Aorta (tissue), 5 donors: ENCODE data around the gene XKR3. TPM values are rescaled to one million over a fixed set of nuclear protein-coding genes. Genes with fewer than 3 reads are reported as not detected.
"Not testable (repeated sequence)": the region's sequence is repeated elsewhere in the genome, so short reads cannot be mapped to it uniquely, and the experiment has no call there.

ENCODE experiments used
- ATAC-seq: fragments of 200-7000 bp; cut with Tn5 transposase; one replicate; pipeline ENCODE4 v1.9.1; 2022; ENCODE audit warnings: moderate library complexity; ENCODE audit not compliant: low FRiP score
- DNase-seq, 2 donors: peaks; one replicate each; pipeline ENCODE4 v3.0.0-alpha.2; 2020
- H3K27ac ChIP-seq, 2 donors: one replicate each; pipeline ENCODE4 v1.5.1; 2013; ENCODE audit warnings: low read length in 2 of 2, mild to moderate bottlenecking in 2 of 2, moderate library complexity in 2 of 2, control low read depth in 1 of 2, inconsistent platforms in 1 of 2, low read depth in 1 of 2
- H3K27me3 ChIP-seq, 2 donors: one replicate each; pipeline ENCODE4 v1.6.1; 2013; ENCODE audit warnings: control low read depth in 1 of 2, low read length in 1 of 2, mild to moderate bottlenecking in 1 of 2, moderate library complexity in 1 of 2; ENCODE audit not compliant: insufficient read depth in 2 of 2, control insufficient read depth in 1 of 2
- H3K36me3 ChIP-seq, 2 donors: one replicate each; pipeline ENCODE4 v1.6.1; 2013; ENCODE audit warnings: control low read depth in 1 of 2, low read length in 1 of 2, mild to moderate bottlenecking in 1 of 2; ENCODE audit not compliant: insufficient read depth in 2 of 2, control insufficient read depth in 1 of 2
- H3K4me1 ChIP-seq, 2 donors: one replicate each; pipeline ENCODE4 v1.6.1; 2013; ENCODE audit warnings: low read length in 2 of 2, control low read depth in 1 of 2, mild to moderate bottlenecking in 1 of 2, moderate library complexity in 1 of 2; ENCODE audit not compliant: insufficient read depth in 2 of 2, control insufficient read depth in 1 of 2
- H3K4me3 ChIP-seq, 2 donors: one replicate each; pipeline ENCODE4 v1.5.1; 2013; ENCODE audit warnings: low read length in 2 of 2, control low read depth in 1 of 2, mild to moderate bottlenecking in 1 of 2
- H3K9me3 ChIP-seq: one replicate; pipeline ENCODE4 v1.6.1; 2013; ENCODE audit warnings: mild to moderate bottlenecking, low read length; ENCODE audit not compliant: control insufficient read depth
- WGBS, 2 donors: extraction: QIAGEN DNeasy Blood & Tissue Kit; methylation state at CpG; one replicate each; pipeline ENCODE4 v1.1.7; 2013; 5-methylcytosine and 5-hydroxymethylcytosine counted together
- intact Hi-C, 2 donors: fragments of 100-400 bp; cut with DNase I; formaldehyde crosslinking; loops; one replicate each; pipeline versions ENCODE4 v1.14.2 to v1.15.0; 2022
- polyA plus RNA-seq, 2 donors: library from polyadenylated mRNA; stranded (reverse); fragments of 200-250 nt; gene quantifications; one replicate each; pipeline ENCODE4 v1.2.3, GENCODE V29; 2013
- total RNA-seq, 2 donors: library from RNA; stranded (reverse); fragmentation: NEBNext Ultra II Directional; extraction: Animal tissue kit (Norgen Biotek cat#: 25700); gene quantifications; one replicate each; pipeline ENCODE4 v1.2.1, GENCODE V29; 2021
- donor health status: healthy with polysubstance abuse.
- donor health status: Bipolar disorder and iron deficiency.
- donor health status: DM: no; HTN: no; CAD: no.
- donor health status: DM: no; HTN: no; CAD: no.
- donor health status: DM: yes; HTN: yes; CAD: no.

The XKR3 gene
- total and polyA plus RNA-seq, 4 donors: not detected

- no peak overlapping the region for H3K4me3 ChIP-seq
- DNase-seq (no peak), ATAC-seq (no peak)
- H3K4me1 ChIP-seq: no peaks in the 10 kb centered on the region
- intact Hi-C loops: no loop called here
- no peaks in the 10 kb centered on the region for H3K27me3 ChIP-seq
- H3K27ac ChIP-seq: no peak overlapping the region
- H3K36me3 ChIP-seq: no peaks in the 10 kb centered on the region
- H3K9me3 ChIP-seq: no peaks in the 10 kb centered on the region
- 75 to 76% methylated on average over 3 of the region's 3 CpGs for WGBS, 2 donors
Observed at GRCh38 chr22:16801088-16801487, 24.1 kb downstream of the XKR3 start.

- ATAC-seq: no peak
- Histone ChIP-seq H3K4me3 (no peak overlapping the region), H3K4me1 (no peaks in the 10 kb centered on the region), H3K27ac (no peak overlapping the region), H3K9me3 (no peaks in the 10 kb centered on the region), H3K27me3 (no peaks in the 10 kb centered on the region), H3K36me3 (no peaks in the 10 kb centered on the region)
- intact Hi-C loops: no loop called here
- WGBS, 2 donors: 63 to 82% methylated on average over 1 of the region's 1 CpG
- no peak for DNase-seq
Observed at GRCh38 chr22:16800358-16800757, 24.9 kb downstream of the XKR3 start.

GRCh38 chr22:16795504-16795903 is 29.7 kb downstream of the XKR3 start:
- intact Hi-C loops, H3K4me3 ChIP-seq, H3K27ac ChIP-seq, H3K27me3 ChIP-seq, ATAC-seq, H3K9me3 ChIP-seq, H3K4me1 ChIP-seq, DNase-seq, H3K36me3 ChIP-seq: not testable (repeated sequence)
- WGBS, 2 donors: 92 to 96% methylated on average over 1 of the region's 1 CpG

- ATAC-seq: no peak
- no peak for DNase-seq
- intact Hi-C loops: no loop called here
- Histone ChIP-seq H3K4me1 (no peaks in the 10 kb centered on the region), H3K4me3 (no peak overlapping the region), H3K27ac (no peak overlapping the region), H3K27me3 (no peaks in the 10 kb centered on the region), H3K36me3 (no peaks in the 10 kb centered on the region), H3K9me3 (no peaks in the 10 kb centered on the region)
- 81 to 86% methylated on average over 1 of the region's 1 CpG for WGBS, 2 donors
Observed at GRCh38 chr22:16793831-16794230, 31.4 kb downstream of the XKR3 start.

GRCh38 chr22:16789860-16790493 is 35.2 kb downstream of the XKR3 start:
- Histone ChIP-seq H3K4me1 (no peaks in the 10 kb centered on the region), H3K9me3 (no peaks in the 10 kb centered on the region), H3K27me3 (no peaks in the 10 kb centered on the region), H3K4me3 (no peak overlapping the region), H3K36me3 (no peaks in the 10 kb centered on the region), H3K27ac (no peak overlapping the region)
- 46 to 53% methylated on average over 4 of the region's 4 CpGs for WGBS, 2 donors
- intact Hi-C loops: no loop called here
- no peak for DNase-seq
- no peak for ATAC-seq

GRCh38 chr22:16783930-16784354 is 41.3 kb downstream of the XKR3 start:
- 64 to 77% methylated on average over 8 of the region's 8 CpGs for whole genome bisulfite sequencing, 2 donors
- no peak for ATAC-seq
- no peak overlapping the region for H3K4me3 ChIP-seq

DNA sequence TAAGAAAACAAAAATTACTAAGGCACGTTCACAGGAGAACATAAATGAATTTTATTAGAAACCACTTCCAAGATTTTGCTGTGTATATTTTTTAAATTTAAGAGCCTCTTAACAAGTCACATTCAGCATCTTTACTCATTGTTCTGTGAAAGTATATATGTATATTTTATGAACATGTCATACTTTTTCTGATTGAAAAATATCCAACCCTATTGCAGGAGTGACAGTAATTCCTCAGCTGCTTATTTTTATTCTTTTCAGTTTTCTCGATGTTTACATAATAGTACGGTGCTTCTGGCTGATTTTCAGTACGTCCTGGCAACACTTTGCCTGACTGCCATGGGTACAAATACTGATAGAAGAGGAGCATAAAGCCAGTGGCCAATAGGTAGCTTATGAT is 41.8 kb downstream of the XKR3 start:
- no peaks in the 10 kb centered on the region for H3K36me3 ChIP-seq
- WGBS, 2 donors: 66 to 74% methylated on average over 4 of the region's 4 CpGs
- intact Hi-C loops: no loop called here
- peaks cover 0 to 3% of the 10 kb centered on the region in 2 donors for H3K27me3 ChIP-seq
- H3K27ac ChIP-seq: no peak overlapping the region
- ATAC-seq (no peak), DNase-seq (no peak)
- H3K4me1 ChIP-seq: no peaks in the 10 kb centered on the region
- no peak overlapping the region for H3K4me3 ChIP-seq
- H3K9me3 ChIP-seq: no peaks in the 10 kb centered on the region

More at GRCh38 chr22:16783930-16784354, 41.3 kb downstream of the XKR3 start:
- DNase-seq: no peak
- no peaks in the 10 kb centered on the region for H3K9me3 ChIP-seq
- peaks cover 0 to 3% of the 10 kb centered on the region in 2 donors for H3K27me3 ChIP-seq
- no peaks in the 10 kb centered on the region for H3K4me1 ChIP-seq
- H3K27ac ChIP-seq: no peak overlapping the region
- intact Hi-C loops: no loop called here
- no peaks in the 10 kb centered on the region for H3K36me3 ChIP-seq

DNA sequence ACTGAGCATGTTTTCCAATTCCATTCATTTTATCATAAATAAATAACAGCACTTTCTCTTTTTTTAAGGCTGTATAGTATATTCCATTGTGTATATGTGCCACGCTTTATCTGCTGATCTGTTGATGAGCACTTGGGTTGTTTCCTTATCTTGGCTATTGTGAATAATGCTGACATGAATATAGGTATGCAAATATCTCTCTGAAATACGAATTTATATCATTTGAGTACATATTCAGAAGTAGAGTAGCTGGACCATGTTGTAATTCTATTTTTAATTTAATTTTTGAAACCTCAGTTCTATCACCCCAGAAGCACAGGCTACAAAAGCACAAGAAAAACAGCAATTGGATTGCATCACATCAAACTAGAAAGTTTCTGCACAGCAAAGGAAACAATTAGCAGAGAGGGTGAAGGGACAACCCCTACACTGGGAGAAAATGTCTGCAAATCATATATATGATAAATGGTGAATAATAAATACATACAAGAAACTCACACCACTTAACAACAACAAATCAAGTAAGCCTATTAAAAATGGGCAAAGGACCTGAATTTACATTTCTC is 43.4 kb downstream of the XKR3 start:
- H3K27me3 ChIP-seq: peaks cover 0 to 3% of the 10 kb centered on the region in 2 donors
- no peak for ATAC-seq
- H3K27ac ChIP-seq: no peak overlapping the region
- no peak for DNase-seq
- no peaks in the 10 kb centered on the region for H3K36me3 ChIP-seq
- no peaks in the 10 kb centered on the region for H3K4me1 ChIP-seq
- intact Hi-C loops: no loop called here
- no peak overlapping the region for H3K4me3 ChIP-seq
- WGBS, 2 donors: 24 to 53% methylated on average over 2 of the region's 2 CpGs
- H3K9me3 ChIP-seq: no peaks in the 10 kb centered on the region

GRCh38 chr22:16781074-16781763 is 44.0 kb downstream of the XKR3 start:
- peaks cover 0 to 3% of the 10 kb centered on the region in 2 donors for H3K27me3 ChIP-seq
- no peak overlapping the region for H3K27ac ChIP-seq
- no peaks in the 10 kb centered on the region for H3K9me3 ChIP-seq
- WGBS, 2 donors: 69 to 73% methylated on average over 11 of the region's 11 CpGs
- no peak overlapping the region for H3K4me3 ChIP-seq
- ATAC-seq: no peak
- H3K36me3 ChIP-seq: no peaks in the 10 kb centered on the region
- no peak for DNase-seq
- no peaks in the 10 kb centered on the region for H3K4me1 ChIP-seq
- intact Hi-C loops: no loop called here
